Sigmoid colon (tissue), 7 donors: ENCODE measurements around the gene NCR3LG1. TPM values are rescaled to one million over a fixed set of nuclear protein-coding genes. Genes with fewer than 3 reads are reported as not detected.

Experiments
- DNase-seq: peaks from one replicate; pipeline ENCODE4 v3.0.0-alpha.2; 2019
- H3K27ac ChIP-seq, 4 donors: fragments of 200-600 bp; sonication (generic); one replicate each; pipeline ENCODE4 v1.5.1; 2016 to 2019; ENCODE audit warnings: mild to moderate bottlenecking in 1 of 4
- H3K27me3 ChIP-seq, 3 donors: fragments of 200-600 bp; sonication (generic); one replicate each; pipeline ENCODE4 v1.5.1; 2019; ENCODE audit warnings: mild to moderate bottlenecking in 1 of 3
- H3K36me3 ChIP-seq, 4 donors: fragments of 200-600 bp; sonication (generic); one replicate each; pipeline ENCODE4 v1.5.1; 2016 to 2019
- H3K4me1 ChIP-seq, 4 donors: fragments of 200-600 bp; sonication (generic); one replicate each; pipeline ENCODE4 v1.5.1; 2017 to 2019
- H3K4me3 ChIP-seq, 4 donors: fragments of 200-600 bp; sonication (generic); one replicate each; pipeline ENCODE4 v1.5.1; 2017 to 2019; ENCODE audit warnings: mild to moderate bottlenecking in 2 of 4, moderate library complexity in 1 of 4
- H3K9me3 ChIP-seq, 4 donors: fragments of 200-600 bp in 3 of 4; sonication (generic) in 3 of 4; one replicate each; pipeline versions ENCODE4 v1.5.1 to v1.6.1; 2013 to 2019
- EP300 ChIP-seq, 4 donors: sonication (generic); formaldehyde crosslinking; IDR thresholded peaks; one replicate each; pipeline ENCODE4 v1.6.1; 2017; ENCODE audit warnings: antibody characterized with exemption in 4 of 4
- POLR2A ChIP-seq, 2 donors: fragments of 450-650 bp; IDR thresholded peaks; one replicate each; pipeline ENCODE4 v1.6.1; 2016; ENCODE audit warnings: antibody characterized with exemption in 2 of 2, mild to moderate bottlenecking in 2 of 2, moderate library complexity in 2 of 2
- POLR2AphosphoS5 ChIP-seq, 4 donors: sonication (generic); formaldehyde crosslinking; IDR thresholded peaks; one replicate each; pipeline ENCODE4 v1.6.1; 2017; ENCODE audit warnings: antibody characterized with exemption in 4 of 4
- WGBS, 2 donors: extraction: QIAGEN DNeasy Blood & Tissue Kit; methylation state at CpG; one replicate each; pipeline ENCODE4 v1.1.7; 2013; 5-methylcytosine and 5-hydroxymethylcytosine counted together
- intact Hi-C: fragments of 100-400 bp; cut with DNase I; formaldehyde crosslinking; loops from one replicate; pipeline ENCODE4 v1.15.1; 2023
- polyA plus RNA-seq, 3 donors: library from polyadenylated mRNA; stranded (reverse); fragments of 200-250 nt; gene quantifications; one replicate each; pipeline ENCODE4 v1.2.3, GENCODE V29; 2013
- total RNA-seq, 4 donors: library from RNA; depleted of rRNA; stranded (reverse); fragments of >200 nt; gene quantifications; one replicate each; pipeline ENCODE4 v1.1.0, GENCODE V29; 2016
- TF ChIP-seq, protein P1 (sequence below), 4 experiments: fragments of 450-650 bp in 3 of 4; fragments of 200-600 bp in 1 of 4; IDR thresholded peaks; one replicate each; pipeline ENCODE4 v1.5.1; 2016 to 2019; ENCODE audit warnings: antibody characterized with exemption in 4 of 4, mild to moderate bottlenecking in 3 of 4, moderate library complexity in 2 of 4
- donor health status: healthy with polysubstance abuse.
- donor health status: Bipolar disorder and iron deficiency.
- donor health status: healthy.

NCR3LG1 gene
- total and polyA plus RNA-seq, 7 donors, result 0.69 to 4.6 (median 2.1) TPM; not detected in 1

DNA sequence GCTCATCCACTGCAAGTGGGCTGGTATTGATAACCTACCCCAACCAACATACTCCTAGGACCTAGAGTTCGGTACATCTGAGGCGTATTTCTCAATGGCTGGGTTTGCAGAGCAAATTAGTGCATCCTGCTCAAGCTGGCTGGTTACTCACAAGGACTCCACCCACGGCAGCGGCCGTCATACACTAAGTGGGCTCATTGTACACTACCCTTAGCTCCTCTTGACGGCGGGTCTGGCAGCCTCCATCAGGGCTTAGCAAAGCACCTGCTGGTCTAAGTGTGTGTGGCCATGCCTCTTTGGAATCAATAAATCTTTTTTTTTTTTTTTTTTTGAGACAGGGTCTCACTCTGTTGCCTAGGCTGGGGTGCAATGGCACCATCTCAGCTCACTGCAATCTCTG is 57.0 kb downstream of the NCR3LG1 start:
- Histone ChIP-seq H3K36me3 (no peaks in the 10 kb centered on the region), H3K27ac (no peak overlapping the region), H3K27me3 (no peaks in the 10 kb centered on the region), H3K4me1 (peaks cover 0 to 14% (median 2%) of the 10 kb centered on the region in 4 donors), H3K9me3 (no peaks in the 10 kb centered on the region), H3K4me3 (no peak overlapping the region)
- WGBS, 2 donors, result 95% methylated on average over 7 of the region's 7 CpGs
- TF ChIP-seq POLR2A (IDR thresholded peaks at IDR 0.05) (no peak), EP300 (IDR thresholded peaks at IDR 0.05) (no peak), POLR2AphosphoS5 (IDR thresholded peaks at IDR 0.05) (no peak)
- TF ChIP-seq, protein P1, sequence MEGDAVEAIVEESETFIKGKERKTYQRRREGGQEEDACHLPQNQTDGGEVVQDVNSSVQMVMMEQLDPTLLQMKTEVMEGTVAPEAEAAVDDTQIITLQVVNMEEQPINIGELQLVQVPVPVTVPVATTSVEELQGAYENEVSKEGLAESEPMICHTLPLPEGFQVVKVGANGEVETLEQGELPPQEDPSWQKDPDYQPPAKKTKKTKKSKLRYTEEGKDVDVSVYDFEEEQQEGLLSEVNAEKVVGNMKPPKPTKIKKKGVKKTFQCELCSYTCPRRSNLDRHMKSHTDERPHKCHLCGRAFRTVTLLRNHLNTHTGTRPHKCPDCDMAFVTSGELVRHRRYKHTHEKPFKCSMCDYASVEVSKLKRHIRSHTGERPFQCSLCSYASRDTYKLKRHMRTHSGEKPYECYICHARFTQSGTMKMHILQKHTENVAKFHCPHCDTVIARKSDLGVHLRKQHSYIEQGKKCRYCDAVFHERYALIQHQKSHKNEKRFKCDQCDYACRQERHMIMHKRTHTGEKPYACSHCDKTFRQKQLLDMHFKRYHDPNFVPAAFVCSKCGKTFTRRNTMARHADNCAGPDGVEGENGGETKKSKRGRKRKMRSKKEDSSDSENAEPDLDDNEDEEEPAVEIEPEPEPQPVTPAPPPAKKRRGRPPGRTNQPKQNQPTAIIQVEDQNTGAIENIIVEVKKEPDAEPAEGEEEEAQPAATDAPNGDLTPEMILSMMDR (IDR thresholded peaks at IDR 0.05), result no peak
- intact Hi-C loops, result no loop called here
- DNase-seq, result no peak

GRCh38 chr11:17410606-17411379 is 59.2 kb downstream of the NCR3LG1 start:
- H3K27me3 ChIP-seq, result no peaks in the 10 kb centered on the region
- H3K36me3 ChIP-seq, result no peaks in the 10 kb centered on the region
- DNase-seq, result no peak
- peaks cover 0 to 6% (median 2%) of the 10 kb centered on the region in 4 donors for H3K4me1 ChIP-seq
- no peaks in the 10 kb centered on the region for H3K9me3 ChIP-seq
- no peak overlapping the region for H3K4me3 ChIP-seq
- 15 to 42% methylated on average over 11 of the region's 11 CpGs for WGBS, 2 donors
- TF ChIP-seq POLR2A (IDR thresholded peaks at IDR 0.05), result no peak
- TF ChIP-seq EP300 (IDR thresholded peaks at IDR 0.05), result no peak
- TF ChIP-seq POLR2AphosphoS5 (IDR thresholded peaks at IDR 0.05), result no peak
- TF ChIP-seq, protein P1 (IDR thresholded peaks at IDR 0.05), result no peak
- no peak overlapping the region for H3K27ac ChIP-seq
- intact Hi-C loops, result no loop called here

DNA sequence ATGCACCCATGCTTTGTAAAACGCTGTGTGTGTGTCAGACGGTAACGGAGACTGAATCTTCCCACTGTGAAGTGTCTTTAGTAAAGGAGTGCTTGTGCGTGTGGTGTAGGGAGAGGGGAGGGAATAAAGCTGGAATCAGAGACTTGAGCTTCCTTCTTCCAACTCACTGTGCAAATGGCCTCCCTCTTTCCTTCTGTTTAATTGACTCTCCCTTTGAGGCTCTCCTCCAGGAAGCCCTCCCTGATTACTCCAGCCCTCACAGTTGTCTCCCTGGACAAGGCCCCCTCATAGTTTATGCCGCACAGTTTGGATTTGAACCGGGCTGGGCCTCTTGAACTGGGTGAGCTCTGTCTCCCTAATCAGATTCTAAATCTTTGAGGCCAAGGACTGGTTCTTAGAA is 59.8 kb downstream of the NCR3LG1 start:
- intact Hi-C loops, result no loop called here
- TF ChIP-seq POLR2AphosphoS5 (IDR thresholded peaks at IDR 0.05) (no peak), POLR2A (IDR thresholded peaks at IDR 0.05) (no peak), EP300 (IDR thresholded peaks at IDR 0.05) (no peak)
- TF ChIP-seq, protein P1 (IDR thresholded peaks at IDR 0.05), result no peak
- Histone ChIP-seq H3K27me3 (no peaks in the 10 kb centered on the region), H3K36me3 (no peaks in the 10 kb centered on the region), H3K4me3 (no peak overlapping the region), H3K4me1 (peaks cover 0 to 3% (median 0%) of the 10 kb centered on the region in 4 donors), H3K27ac (no peak overlapping the region), H3K9me3 (no peaks in the 10 kb centered on the region)
- no peak for DNase-seq
- 43 to 77% methylated on average over 6 of the region's 6 CpGs for WGBS, 2 donors

DNA sequence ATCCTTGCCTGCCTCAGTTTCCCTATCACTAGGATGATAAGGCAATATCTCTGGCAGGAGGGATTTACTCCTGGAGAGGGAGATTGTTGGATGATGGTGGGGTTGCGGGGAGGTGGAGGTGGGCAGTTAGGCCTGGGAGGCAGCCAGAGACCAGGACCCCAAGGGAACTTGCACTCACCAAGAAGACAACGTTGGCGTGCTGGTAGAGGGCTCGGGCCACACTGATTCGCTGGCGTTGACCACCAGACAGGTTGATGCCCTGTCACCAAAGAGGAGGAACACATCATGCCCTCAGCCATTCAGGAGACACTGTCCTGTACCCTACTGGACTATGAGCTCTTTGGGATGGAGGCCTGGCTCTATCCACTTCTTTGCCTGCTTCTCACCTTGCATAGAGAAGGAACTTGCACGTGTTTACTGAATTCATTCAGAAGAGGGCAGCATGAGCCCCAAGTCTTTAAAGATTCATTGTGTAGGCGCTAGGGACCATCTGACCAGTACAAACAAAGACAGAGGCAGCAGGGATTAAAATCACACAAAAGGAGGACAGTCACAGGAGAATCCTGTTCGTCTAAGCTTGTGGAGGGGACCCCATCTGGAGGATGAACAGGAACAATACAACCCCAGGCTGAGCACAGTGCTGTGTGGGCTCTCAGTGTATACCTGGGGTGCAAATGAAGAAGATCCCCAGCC is 61.0 kb downstream of the NCR3LG1 start:
- H3K27me3 ChIP-seq, result no peaks in the 10 kb centered on the region
- no peak for DNase-seq
- TF ChIP-seq EP300 (IDR thresholded peaks at IDR 0.05) (no peak), POLR2AphosphoS5 (IDR thresholded peaks at IDR 0.05) (no peak), POLR2A (IDR thresholded peaks at IDR 0.05) (no peak)
- TF ChIP-seq, protein P1 (IDR thresholded peaks at IDR 0.05), result no peak
- H3K4me3 ChIP-seq, result no peak overlapping the region
- no peaks in the 10 kb centered on the region for H3K9me3 ChIP-seq
- no peaks in the 10 kb centered on the region for H3K36me3 ChIP-seq
- H3K4me1 ChIP-seq, result no peaks in the 10 kb centered on the region
- WGBS, 2 donors, result 80 to 81% methylated on average over 9 of the region's 9 CpGs
- no peak overlapping the region for H3K27ac ChIP-seq
- intact Hi-C loops, result no loop called here
